ENCODE results near the gene NTHL1.

DNA sequence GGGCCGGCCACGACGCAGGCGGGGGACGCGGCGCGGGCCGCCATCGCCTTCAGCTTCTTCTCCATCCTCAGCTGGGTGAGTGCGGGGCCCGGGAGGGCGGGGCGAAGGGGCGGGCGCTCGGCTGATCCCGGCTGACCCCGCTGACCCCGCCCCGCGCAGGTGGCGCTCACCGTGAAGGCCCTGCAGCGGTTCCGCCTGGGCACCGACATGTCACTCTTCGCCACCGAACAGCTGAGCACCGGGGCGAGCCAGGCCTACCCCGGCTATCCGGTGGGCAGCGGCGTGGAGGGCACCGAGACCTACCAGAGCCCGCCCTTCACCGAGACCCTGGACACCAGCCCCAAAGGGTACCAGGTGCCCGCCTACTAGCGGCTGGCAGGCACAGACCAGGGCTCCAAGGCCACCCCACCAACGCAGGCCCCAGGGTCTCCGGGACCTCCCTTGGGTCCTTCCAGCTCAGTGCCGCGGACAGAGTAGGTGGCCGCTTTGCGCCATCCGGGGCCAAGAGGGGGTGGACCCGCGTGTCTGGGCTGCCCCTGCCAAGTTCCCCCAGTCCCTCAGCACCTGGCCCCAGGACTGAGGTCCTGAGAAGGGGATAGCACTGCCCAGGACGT is 54.8 kb downstream of the NTHL1 start:
- TF ChIP-seq POLR2A (conservative IDR thresholded peaks at IDR 0.05) (no peak; the same call in 1 of the 2 replicates), POLR2AphosphoS5 (IDR thresholded peaks at IDR 0.05; ENCODE audit: control insufficient read depth, insufficient read depth, low read depth, low read length) (no peak), NBN (IDR thresholded peaks at IDR 0.05; ENCODE audit: low read depth) (no peak), SIN3A (IDR thresholded peaks at IDR 0.05; ENCODE audit: borderline replicate concordance in 2 of 2, control insufficient read depth in 1 of 2, low read depth in 2 of 2, low read length in 2 of 2) (peak in 1 of 2 experiments; percentile 54; a peak in 2 of 4 replicates), FOXA1 (IDR thresholded peaks at IDR 0.05; ENCODE audit: borderline replicate concordance) (no peak), HIVEP1 (CRISPR knock-in tag; IDR thresholded peaks at IDR 0.05) (no peak)
- TF ChIP-seq, protein P1, sequence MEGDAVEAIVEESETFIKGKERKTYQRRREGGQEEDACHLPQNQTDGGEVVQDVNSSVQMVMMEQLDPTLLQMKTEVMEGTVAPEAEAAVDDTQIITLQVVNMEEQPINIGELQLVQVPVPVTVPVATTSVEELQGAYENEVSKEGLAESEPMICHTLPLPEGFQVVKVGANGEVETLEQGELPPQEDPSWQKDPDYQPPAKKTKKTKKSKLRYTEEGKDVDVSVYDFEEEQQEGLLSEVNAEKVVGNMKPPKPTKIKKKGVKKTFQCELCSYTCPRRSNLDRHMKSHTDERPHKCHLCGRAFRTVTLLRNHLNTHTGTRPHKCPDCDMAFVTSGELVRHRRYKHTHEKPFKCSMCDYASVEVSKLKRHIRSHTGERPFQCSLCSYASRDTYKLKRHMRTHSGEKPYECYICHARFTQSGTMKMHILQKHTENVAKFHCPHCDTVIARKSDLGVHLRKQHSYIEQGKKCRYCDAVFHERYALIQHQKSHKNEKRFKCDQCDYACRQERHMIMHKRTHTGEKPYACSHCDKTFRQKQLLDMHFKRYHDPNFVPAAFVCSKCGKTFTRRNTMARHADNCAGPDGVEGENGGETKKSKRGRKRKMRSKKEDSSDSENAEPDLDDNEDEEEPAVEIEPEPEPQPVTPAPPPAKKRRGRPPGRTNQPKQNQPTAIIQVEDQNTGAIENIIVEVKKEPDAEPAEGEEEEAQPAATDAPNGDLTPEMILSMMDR (IDR thresholded peaks at IDR 0.05 in 2 of 3, conservative IDR thresholded peaks at IDR 0.05 in 1 of 3; ENCODE audit: insufficient read depth in 2 of 3, low read depth in 1 of 3, low read length in 3 of 3) = no peak
- TF ChIP-seq, protein P2, sequence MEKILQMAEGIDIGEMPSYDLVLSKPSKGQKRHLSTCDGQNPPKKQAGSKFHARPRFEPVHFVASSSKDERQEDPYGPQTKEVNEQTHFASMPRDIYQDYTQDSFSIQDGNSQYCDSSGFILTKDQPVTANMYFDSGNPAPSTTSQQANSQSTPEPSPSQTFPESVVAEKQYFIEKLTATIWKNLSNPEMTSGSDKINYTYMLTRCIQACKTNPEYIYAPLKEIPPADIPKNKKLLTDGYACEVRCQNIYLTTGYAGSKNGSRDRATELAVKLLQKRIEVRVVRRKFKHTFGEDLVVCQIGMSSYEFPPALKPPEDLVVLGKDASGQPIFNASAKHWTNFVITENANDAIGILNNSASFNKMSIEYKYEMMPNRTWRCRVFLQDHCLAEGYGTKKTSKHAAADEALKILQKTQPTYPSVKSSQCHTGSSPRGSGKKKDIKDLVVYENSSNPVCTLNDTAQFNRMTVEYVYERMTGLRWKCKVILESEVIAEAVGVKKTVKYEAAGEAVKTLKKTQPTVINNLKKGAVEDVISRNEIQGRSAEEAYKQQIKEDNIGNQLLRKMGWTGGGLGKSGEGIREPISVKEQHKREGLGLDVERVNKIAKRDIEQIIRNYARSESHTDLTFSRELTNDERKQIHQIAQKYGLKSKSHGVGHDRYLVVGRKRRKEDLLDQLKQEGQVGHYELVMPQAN (IDR thresholded peaks at IDR 0.05; ENCODE audit: borderline replicate concordance) = no peak
- TF ChIP-seq, protein P3, sequence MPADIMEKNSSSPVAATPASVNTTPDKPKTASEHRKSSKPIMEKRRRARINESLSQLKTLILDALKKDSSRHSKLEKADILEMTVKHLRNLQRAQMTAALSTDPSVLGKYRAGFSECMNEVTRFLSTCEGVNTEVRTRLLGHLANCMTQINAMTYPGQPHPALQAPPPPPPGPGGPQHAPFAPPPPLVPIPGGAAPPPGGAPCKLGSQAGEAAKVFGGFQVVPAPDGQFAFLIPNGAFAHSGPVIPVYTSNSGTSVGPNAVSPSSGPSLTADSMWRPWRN (IDR thresholded peaks at IDR 0.05; ENCODE audit: low read depth) = no peak
- TF ChIP-seq, protein P4, sequence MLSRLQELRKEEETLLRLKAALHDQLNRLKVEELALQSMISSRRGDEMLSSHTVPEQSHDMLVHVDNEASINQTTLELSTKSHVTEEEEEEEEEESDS (CRISPR knock-in tag; IDR thresholded peaks at IDR 0.05) = no peak

Data from K562 (cell line).